GM19397 (cell line): ENCODE results near the gene MCTP1.

Experiments
- ATAC-seq: cut with Tn5 transposase; IDR thresholded peaks from one replicate; pipeline ENCODE4 v1.9.1; 2021; ENCODE audit warnings: mild to moderate bottlenecking, moderate library complexity; ENCODE audit not compliant: unreplicated experiment

MCTP1 gene

GRCh38 chr5:94891565-94891964, 393.3 kb downstream of the MCTP1 start:
- no peak for ATAC-seq

GRCh38 chr5:94890907-94891306, 394.0 kb downstream of the MCTP1 start:
- ATAC-seq: no peak

- ATAC-seq: no peak
These were observed 396.2 kb downstream of the MCTP1 start for GRCh38 chr5:94888674-94889073.

- ATAC-seq: no peak
These were observed 399.0 kb downstream of the MCTP1 start for GRCh38 chr5:94885931-94886330.

GRCh38 chr5:94884311-94884710, 400.6 kb downstream of the MCTP1 start:
- no peak for ATAC-seq

GRCh38 chr5:94872526-94872925, 412.4 kb downstream of the MCTP1 start:
- ATAC-seq: no peak

GRCh38 chr5:94870511-94871183, 414.2 kb downstream of the MCTP1 start:
- no peak for ATAC-seq

- ATAC-seq: no peak
These were observed 415.0 kb downstream of the MCTP1 start for GRCh38 chr5:94869921-94870320.

- no peak for ATAC-seq
These were observed 420.9 kb downstream of the MCTP1 start for GRCh38 chr5:94863951-94864350.

- ATAC-seq: no peak
These were observed 427.8 kb downstream of the MCTP1 start for GRCh38 chr5:94857111-94857510.

GRCh38 chr5:94856257-94856800, 428.6 kb downstream of the MCTP1 start:
- no peak for ATAC-seq

GRCh38 chr5:94855543-94855942, 429.4 kb downstream of the MCTP1 start:
- ATAC-seq: no peak

- ATAC-seq: no peak
These were observed 431.8 kb downstream of the MCTP1 start for GRCh38 chr5:94853120-94853519.

GRCh38 chr5:94850960-94851359, 433.9 kb downstream of the MCTP1 start:
- ATAC-seq: no peak

GRCh38 chr5:94849821-94850736, 434.8 kb downstream of the MCTP1 start:
- peak; percentile 85 for ATAC-seq

- no peak for ATAC-seq
These were observed 435.6 kb downstream of the MCTP1 start for GRCh38 chr5:94849324-94849723.

- no peak for ATAC-seq
These were observed 437.2 kb downstream of the MCTP1 start for GRCh38 chr5:94847726-94848125.

GRCh38 chr5:94847019-94847418, 437.9 kb downstream of the MCTP1 start:
- no peak for ATAC-seq

- peak; percentile 47 for ATAC-seq
These were observed 439.2 kb downstream of the MCTP1 start for GRCh38 chr5:94845696-94846095.

- ATAC-seq: no peak
These were observed 443.1 kb downstream of the MCTP1 start for GRCh38 chr5:94841598-94842322.

- ATAC-seq: no peak
These were observed 451.0 kb downstream of the MCTP1 start for GRCh38 chr5:94833851-94834250.
